Body of pancreas (tissue), 4 donors: ENCODE measurements around the gene HNRNPK. TPM values are rescaled to one million over a fixed set of nuclear protein-coding genes. Genes with fewer than 3 reads are reported as not detected.

Source experiments
- ATAC-seq: fragments of 150-250 bp; one replicate; pipeline ENCODE4 v1.9.1; 2016
- DNase-seq, 4 donors: peaks; one replicate each; pipeline ENCODE4 v3.0.0-alpha.2; 2019
- H3K27ac ChIP-seq, 4 donors: fragments of 200-600 bp; sonication (generic); 1 replicate in 3 of 4; 2 replicates in 1 of 4; pipeline versions ENCODE4 v1.5.1 to v1.6.1; 2016 to 2019; ENCODE audit warnings: mild to moderate bottlenecking in 1 of 4, mixed read lengths in 1 of 4, moderate library complexity in 1 of 4
- H3K27me3 ChIP-seq, 2 donors: fragments of 200-600 bp; sonication (generic); one replicate each; pipeline ENCODE4 v1.6.0; 2016; ENCODE audit warnings: mild to moderate bottlenecking in 1 of 2
- H3K36me3 ChIP-seq, 2 donors: fragments of 200-600 bp; sonication (generic); replicated peaks in 1 of 2; 2 replicates each; pipeline ENCODE4 v1.5.1; 2016; ENCODE audit warnings: low read depth in 2 of 2; ENCODE audit not compliant: insufficient read depth in 1 of 2
- H3K4me1 ChIP-seq: fragments of 200-600 bp; sonication (generic); one replicate; pipeline ENCODE4 v1.6.0; 2016
- H3K4me3 ChIP-seq, 2 donors: fragments of 200-600 bp; sonication (generic); 1 replicate in 1 of 2; 2 replicates in 1 of 2; pipeline ENCODE4 v1.5.1; 2016 to 2019
- H3K9me3 ChIP-seq, 3 donors: fragments of 200-600 bp; sonication (generic); 1 replicate in 2 of 3; 2 replicates in 1 of 3; pipeline ENCODE4 v1.5.1; 2016
- CTCF ChIP-seq, 7 experiments: fragments of 450-650 bp in 4 of 7; fragments of 200-600 bp in 3 of 7; sonication (generic) in 3 of 7; IDR thresholded peaks; one replicate each; pipeline ENCODE4 v1.5.1; 2016 to 2019; ENCODE audit warnings: antibody characterized with exemption in 7 of 7
- POLR2A ChIP-seq, 3 donors: fragments of 450-650 bp; IDR thresholded peaks; one replicate each; pipeline ENCODE4 v1.6.1; 2016; ENCODE audit warnings: antibody characterized with exemption in 3 of 3, mild to moderate bottlenecking in 2 of 3
- WGBS, 2 donors: methylation state at CpG; one replicate each; pipeline ENCODE4 v1.1.5; 2017; 5-methylcytosine and 5-hydroxymethylcytosine counted together
- intact Hi-C: fragments of 100-400 bp; cut with DNase I; formaldehyde crosslinking; loops from one replicate; pipeline ENCODE4 v1.15.1; 2023
- total RNA-seq, 2 donors: library from RNA; depleted of rRNA; stranded (reverse); fragments of >200 nt; gene quantifications; one replicate each; pipeline ENCODE4 v1.1.0, GENCODE V29; 2016

HNRNPK gene
- total RNA-seq, 2 donors from 2014 or later = 132 to 223 TPM

- Histone ChIP-seq H3K4me1 (peaks cover 37% of the 10 kb centered on the region), H3K4me3 (peak overlapping the region; percentile 93 to 98), H3K9me3 (no peaks in the 10 kb centered on the region), H3K27ac (peak overlapping the region; percentile 97 to 99 (median 98)), H3K36me3 (peaks cover 2 to 9% of the 10 kb centered on the region in 2 donors), H3K27me3 (no peaks in the 10 kb centered on the region)
- TF ChIP-seq CTCF (IDR thresholded peaks at IDR 0.05) = no peak
- no peak for TF ChIP-seq POLR2A (IDR thresholded peaks at IDR 0.05)
- WGBS, 2 donors = 0 to 2% methylated on average over 25 to 49 of the region's 55 CpGs
- peak; percentile 75 to 85 (median 81) for DNase-seq
- ATAC-seq = peak; percentile 31
- intact Hi-C loops = no loop called here
Observed at GRCh38 chr9:83978992-83979811, 813 bp downstream of the HNRNPK start.

- Histone ChIP-seq H3K9me3 (no peaks in the 10 kb centered on the region), H3K4me3 (no peak overlapping the region), H3K36me3 (peaks cover 20 to 22% of the 10 kb centered on the region in 2 donors), H3K27me3 (no peaks in the 10 kb centered on the region), H3K4me1 (peaks cover 33% of the 10 kb centered on the region), H3K27ac (no peak overlapping the region)
- no peak for ATAC-seq
- intact Hi-C loops = no loop called here
- DNase-seq = no peak
- TF ChIP-seq CTCF (IDR thresholded peaks at IDR 0.05) (no peak), POLR2A (IDR thresholded peaks at IDR 0.05) (no peak)
- 48 to 52% methylated on average over 1 of the region's 1 CpG for WGBS, 2 donors
Observed at GRCh38 chr9:83977196-83977595, 2.8 kb downstream of the HNRNPK start.

- Histone ChIP-seq H3K4me3 (no peak overlapping the region), H3K27ac (no peak overlapping the region), H3K36me3 (peaks cover 20 to 31% of the 10 kb centered on the region in 2 donors), H3K4me1 (peaks cover 25% of the 10 kb centered on the region), H3K9me3 (no peaks in the 10 kb centered on the region), H3K27me3 (no peaks in the 10 kb centered on the region)
- DNase-seq (no peak), ATAC-seq (no peak)
- WGBS, 2 donors = 48 to 60% methylated on average over 2 of the region's 2 CpGs
- intact Hi-C loops = no loop called here
- no peak for TF ChIP-seq POLR2A (IDR thresholded peaks at IDR 0.05)
- TF ChIP-seq CTCF (IDR thresholded peaks at IDR 0.05) = no peak
Observed at GRCh38 chr9:83976372-83976771, 3.6 kb downstream of the HNRNPK start.

- ATAC-seq (no peak), DNase-seq (no peak)
- H3K9me3 ChIP-seq = no peaks in the 10 kb centered on the region
- H3K4me1 ChIP-seq = peaks cover 25% of the 10 kb centered on the region
- H3K27ac ChIP-seq = no peak overlapping the region
- TF ChIP-seq POLR2A (IDR thresholded peaks at IDR 0.05) (no peak), CTCF (IDR thresholded peaks at IDR 0.05) (no peak)
- intact Hi-C loops = no loop called here
- WGBS, 2 donors = 86 to 87% methylated on average over 12 of the region's 12 CpGs
- no peak overlapping the region for H3K4me3 ChIP-seq
- peaks cover 28 to 40% of the 10 kb centered on the region in 2 donors for H3K36me3 ChIP-seq
- no peaks in the 10 kb centered on the region for H3K27me3 ChIP-seq
Observed at GRCh38 chr9:83975300-83975699, 4.7 kb downstream of the HNRNPK start.

- WGBS, 2 donors = 75 to 81% methylated on average over 2 of the region's 2 CpGs
- no peaks in the 10 kb centered on the region for H3K9me3 ChIP-seq
- H3K4me1 ChIP-seq = peaks cover 19% of the 10 kb centered on the region
- no peak for TF ChIP-seq CTCF (IDR thresholded peaks at IDR 0.05)
- H3K4me3 ChIP-seq = no peak overlapping the region
- peaks cover 29 to 54% of the 10 kb centered on the region in 2 donors for H3K36me3 ChIP-seq
- no peak overlapping the region for H3K27ac ChIP-seq
- no peaks in the 10 kb centered on the region for H3K27me3 ChIP-seq
- DNase-seq (no peak), ATAC-seq (no peak)
- intact Hi-C loops = no loop called here
Observed at GRCh38 chr9:83972286-83972685, 7.7 kb downstream of the HNRNPK start.
